Astrocyte of the cerebellum (primary cell): Measurements from ENCODE around the gene LTC4S.

Source experiments
- DNase-seq: peaks from one replicate; pipeline ENCODE4 v3.0.0-alpha.2; 2011; ENCODE audit warnings: low read depth
- H3K4me3 ChIP-seq: 2 replicates; pipeline ENCODE4 v1.5.1; 2011; ENCODE audit warnings: mild to moderate bottlenecking, low read depth, low read length, moderate library complexity
- in situ Hi-C: cut with HindIII; loops from 2 replicates; pipeline ENCODE4 v1.10.0; 2017; ENCODE audit warnings: low sequenced_read_pairs
- TF ChIP-seq, protein P1 (sequence below): IDR thresholded peaks from 2 replicates; pipeline ENCODE4 v1.5.1; 2012; ENCODE audit warnings: low read length, low read depth, moderate library complexity, mild to moderate bottlenecking; ENCODE audit errors: missing control alignments

The LTC4S gene

DNA sequence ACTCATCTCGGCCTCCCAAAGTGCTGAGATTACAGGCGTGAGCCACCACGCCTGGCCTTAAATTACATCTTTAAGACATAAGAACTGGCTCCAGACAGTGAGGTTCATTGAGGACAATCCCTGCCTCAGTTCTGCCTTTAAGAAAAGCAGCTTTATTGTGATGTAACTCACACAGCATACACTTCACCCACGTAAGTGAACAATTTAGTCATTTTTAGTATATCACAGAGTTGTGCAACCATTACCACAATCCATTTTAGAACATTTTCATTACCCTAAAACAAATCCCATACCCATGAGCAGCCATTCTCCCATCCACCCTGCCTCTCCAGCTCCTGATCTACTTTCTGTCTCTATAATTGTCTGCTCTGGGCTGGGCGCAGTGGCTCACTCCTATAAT is 24.0 kb upstream of the LTC4S start:
- no peak overlapping the region for H3K4me3 ChIP-seq
- in situ Hi-C loops, result no loop called here
- TF ChIP-seq, protein P1, sequence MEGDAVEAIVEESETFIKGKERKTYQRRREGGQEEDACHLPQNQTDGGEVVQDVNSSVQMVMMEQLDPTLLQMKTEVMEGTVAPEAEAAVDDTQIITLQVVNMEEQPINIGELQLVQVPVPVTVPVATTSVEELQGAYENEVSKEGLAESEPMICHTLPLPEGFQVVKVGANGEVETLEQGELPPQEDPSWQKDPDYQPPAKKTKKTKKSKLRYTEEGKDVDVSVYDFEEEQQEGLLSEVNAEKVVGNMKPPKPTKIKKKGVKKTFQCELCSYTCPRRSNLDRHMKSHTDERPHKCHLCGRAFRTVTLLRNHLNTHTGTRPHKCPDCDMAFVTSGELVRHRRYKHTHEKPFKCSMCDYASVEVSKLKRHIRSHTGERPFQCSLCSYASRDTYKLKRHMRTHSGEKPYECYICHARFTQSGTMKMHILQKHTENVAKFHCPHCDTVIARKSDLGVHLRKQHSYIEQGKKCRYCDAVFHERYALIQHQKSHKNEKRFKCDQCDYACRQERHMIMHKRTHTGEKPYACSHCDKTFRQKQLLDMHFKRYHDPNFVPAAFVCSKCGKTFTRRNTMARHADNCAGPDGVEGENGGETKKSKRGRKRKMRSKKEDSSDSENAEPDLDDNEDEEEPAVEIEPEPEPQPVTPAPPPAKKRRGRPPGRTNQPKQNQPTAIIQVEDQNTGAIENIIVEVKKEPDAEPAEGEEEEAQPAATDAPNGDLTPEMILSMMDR, result no peak
- DNase-seq, result no peak

GRCh38 chr5:179771311-179771895 is 22.4 kb upstream of the LTC4S start:
- no peak overlapping the region for H3K4me3 ChIP-seq
- in situ Hi-C loops, result no loop called here
- TF ChIP-seq, protein P1, result no peak
- no peak for DNase-seq

GRCh38 chr5:179772351-179772750 is 21.4 kb upstream of the LTC4S start:
- TF ChIP-seq, protein P1, result no peak
- no peak for DNase-seq
- in situ Hi-C loops, result no loop called here

GRCh38 chr5:179773686-179774040 is 20.1 kb upstream of the LTC4S start:
- in situ Hi-C loops, result no loop called here
- TF ChIP-seq, protein P1, result no peak
- H3K4me3 ChIP-seq, result no peak overlapping the region
- DNase-seq, result no peak

More at GRCh38 chr5:179772351-179772750, 21.4 kb upstream of the LTC4S start:
- no peak overlapping the region for H3K4me3 ChIP-seq

GRCh38 chr5:179774442-179774841 is 19.3 kb upstream of the LTC4S start:
- DNase-seq, result no peak
- in situ Hi-C loops, result no loop called here
- no peak overlapping the region for H3K4me3 ChIP-seq
- TF ChIP-seq, protein P1, result no peak

- no peak for DNase-seq
- no peak overlapping the region for H3K4me3 ChIP-seq
- TF ChIP-seq, protein P1, result no peak
- in situ Hi-C loops, result no loop called here
Observed at GRCh38 chr5:179776411-179776938, 17.3 kb upstream of the LTC4S start.
